GM18907 (cell line): ENCODE data around the gene NAA40.

ENCODE experiments used
- ATAC-seq: cut with Tn5 transposase; IDR thresholded peaks from one replicate; pipeline ENCODE4 v1.9.1; 2021; ENCODE audit warnings: mild to moderate bottlenecking, moderate library complexity; ENCODE audit not compliant: unreplicated experiment

Gene NAA40

GRCh38 chr11:63938479-63939396, at the start of gene NAA40:
NAA40 (plus strand) TSS chr11:63939002; CDS start chr11:63939097, 95 bp downstream.
- peak; percentile 89 for ATAC-seq

- no peak for ATAC-seq
Measured at GRCh38 chr11:63889344-63889743, 49.5 kb upstream of the NAA40 start.

- no peak for ATAC-seq
Measured at GRCh38 chr11:63890368-63890767, 48.4 kb upstream of the NAA40 start.

- ATAC-seq, result no peak
Measured at GRCh38 chr11:63892228-63892627, 46.6 kb upstream of the NAA40 start.

- no peak for ATAC-seq
Measured at GRCh38 chr11:63893355-63893754, 45.4 kb upstream of the NAA40 start.

- no peak for ATAC-seq
Measured at GRCh38 chr11:63896071-63896470, 42.7 kb upstream of the NAA40 start.

- ATAC-seq, result no peak
Measured at GRCh38 chr11:63897459-63898146, 41.2 kb upstream of the NAA40 start.

- no peak for ATAC-seq
Measured at GRCh38 chr11:63901660-63902059, 37.1 kb upstream of the NAA40 start.

GRCh38 chr11:63903884-63904283, 34.9 kb upstream of the NAA40 start:
- ATAC-seq, result no peak

GRCh38 chr11:63904743-63905142, 34.1 kb upstream of the NAA40 start:
- ATAC-seq, result no peak

- no peak for ATAC-seq
Measured at GRCh38 chr11:63905179-63905578, 33.6 kb upstream of the NAA40 start.

- no peak for ATAC-seq
Measured at GRCh38 chr11:63906087-63906486, 32.7 kb upstream of the NAA40 start.

GRCh38 chr11:63906585-63906984, 32.2 kb upstream of the NAA40 start:
- no peak for ATAC-seq

- no peak for ATAC-seq
Measured at GRCh38 chr11:63907063-63907462, 31.7 kb upstream of the NAA40 start.

GRCh38 chr11:63907808-63908530, 30.8 kb upstream of the NAA40 start:
- ATAC-seq, result no peak

GRCh38 chr11:63908631-63909401, 30.0 kb upstream of the NAA40 start:
- no peak for ATAC-seq

GRCh38 chr11:63909591-63910506, 29.0 kb upstream of the NAA40 start:
- no peak for ATAC-seq

- ATAC-seq, result no peak
Measured at GRCh38 chr11:63910675-63911074, 28.1 kb upstream of the NAA40 start.

- no peak for ATAC-seq
Measured at GRCh38 chr11:63911440-63911839, 27.4 kb upstream of the NAA40 start.

GRCh38 chr11:63911876-63912275, 26.9 kb upstream of the NAA40 start:
- no peak for ATAC-seq
